A549 (cell line): ENCODE results near the gene ATP6V1B1. TPM values are rescaled to one million over a fixed set of nuclear protein-coding genes. Genes with fewer than 3 reads are reported as not detected.

Experiments used
- ATAC-seq, 2 experiments: fragments of 200-7000 bp in 1 of 2; fragments of >200 bp in 1 of 2; cut with Nextera tagmentation in 1 of 2; cut with Tn5 transposase in 1 of 2; 3 replicates each; pipeline versions ENCODE4 v1.8.0 to v1.9.1; 2018 to 2020; ENCODE audit warnings: mild to moderate bottlenecking in 1 of 2, moderate library complexity in 1 of 2
- CTCF ChIA-PET: fragments of 300-600 bp; sonication (Branson Sonifier 250); formaldehyde crosslinking; extraction: SDS; loops from one replicate; lab custom pipeline; 2021; ENCODE audit warnings: antibody characterized with exemption, inconsistent platforms; lab: Yijun Ruan, JAX
- POLR2A ChIA-PET: fragments of 350-600 bp; formaldehyde crosslinking; extraction: SDS; loops from one replicate; lab custom pipeline; 2021; ENCODE audit warnings: antibody characterized with exemption, inconsistent platforms; lab: Yijun Ruan, JAX
- DNase-seq, 2 experiments: peaks; one replicate each; pipeline versions ENCODE4 v3.0.0 to v3.0.0-alpha.2; 2011 to 2016; ENCODE audit warnings: low read depth in 1 of 2, low spot score in 1 of 2
- FAIRE-seq: peaks from 2 replicates; lab custom pipeline; 2011; peaks lifted over from hg19 to GRCh38; lab: Jason Lieb, UNC
- H3K27ac ChIP-seq, 2 experiments: fragments of >200 bp; sonication (Bioruptor Twin); formaldehyde crosslinking; 3 replicates each; pipeline ENCODE4 v1.5.1; 2016 to 2017
- H3K4me1 ChIP-seq: fragments of >200 bp; sonication (Bioruptor Twin); formaldehyde crosslinking; 3 replicates; pipeline ENCODE4 v1.6.1; 2016
- H3K4me2 ChIP-seq: fragments of >200 bp; sonication (Bioruptor Twin); formaldehyde crosslinking; 3 replicates; pipeline ENCODE4 v1.6.1; 2016
- H3K4me3 ChIP-seq: fragments of >200 bp; sonication (Bioruptor Twin); formaldehyde crosslinking; 3 replicates; pipeline ENCODE4 v1.5.1; 2016
- H3K9me3 ChIP-seq: fragments of >200 bp; sonication (Bioruptor Twin); formaldehyde crosslinking; 3 replicates; pipeline ENCODE4 v1.6.1; 2016
- BHLHE40 ChIP-seq: IDR thresholded peaks from 2 replicates; pipeline ENCODE4 v1.6.1; 2012; ENCODE audit warnings: low read depth, low read length, inconsistent platforms
- CBX2 ChIP-seq: fragments of 200-600 bp; sonication (generic); IDR thresholded peaks from 2 replicates; pipeline ENCODE4 v1.6.1; 2016; ENCODE audit warnings: low read depth, mild to moderate bottlenecking, borderline replicate concordance
- CBX8 ChIP-seq: fragments of 200-600 bp; sonication (generic); IDR thresholded peaks from 2 replicates; pipeline ENCODE4 v1.6.1; 2016
- EP300 ChIP-seq, 2 experiments: fragments of >200 bp; sonication (Bioruptor Twin); formaldehyde crosslinking; IDR thresholded peaks; 2 replicates in 1 of 2; 3 replicates in 1 of 2; pipeline ENCODE4 v1.6.1; 2016 to 2017
- HDAC2 ChIP-seq: fragments of 200-600 bp; sonication (generic); IDR thresholded peaks from 2 replicates; pipeline ENCODE4 v1.6.1; 2016
- KDM5A ChIP-seq: fragments of 200-600 bp; sonication (generic); IDR thresholded peaks from 2 replicates; pipeline ENCODE4 v1.6.1; 2016; ENCODE audit warnings: antibody characterized with exemption, mild to moderate bottlenecking
- MAFK ChIP-seq: fragments of 450-650 bp; IDR thresholded peaks from 2 replicates; pipeline ENCODE4 v1.6.1; 2014; ENCODE audit not compliant: partially characterized antibody
- MAX ChIP-seq: IDR thresholded peaks from 2 replicates; pipeline ENCODE4 v1.6.1; 2012
- MAZ ChIP-seq: fragments of 150-350 bp; IDR thresholded peaks from 2 replicates; pipeline ENCODE4 v1.6.1; 2014; ENCODE audit warnings: antibody characterized with exemption, low read depth, low read length, borderline replicate concordance
- MYC ChIP-seq: IDR thresholded peaks from 2 replicates; pipeline ENCODE4 v1.6.1; 2012; ENCODE audit warnings: mild to moderate bottlenecking, inconsistent platforms, low read length, improper control_type of control experiment, borderline replicate concordance
- PBX3 ChIP-seq: IDR thresholded peaks from 2 replicates; pipeline ENCODE4 v1.6.1; 2012
- POLR2AphosphoS2 ChIP-seq: conservative IDR thresholded peaks from 2 replicates; pipeline ENCODE4 v1.6.1; 2012; ENCODE audit warnings: low read length, improper control_type of control experiment, inconsistent platforms
- REST ChIP-seq: fragments of 200-600 bp; sonication (generic); IDR thresholded peaks from 2 replicates; pipeline ENCODE4 v1.6.1; 2016; ENCODE audit warnings: antibody characterized with exemption, mild to moderate bottlenecking, moderate library complexity
- TP53 ChIP-seq: fragments of 250-450 bp; sonication (Bioruptor Pico); IDR thresholded peaks from 2 replicates; pipeline ENCODE4 v1.5.0; 2021; ENCODE audit warnings: mild to moderate bottlenecking, moderate library complexity
- ZSCAN20 ChIP-seq: fragments of 250-450 bp; sonication (Bioruptor Pico); IDR thresholded peaks from 2 replicates; pipeline ENCODE4 v1.8.0; 2022; ENCODE audit warnings: mild to moderate bottlenecking, moderate library complexity
- WGBS: methylation state at CpG from one replicate; pipeline ENCODE4 v1.1.6; 2017; ENCODE audit errors: missing lambda C conversion rate; 5-methylcytosine and 5-hydroxymethylcytosine counted together
- polyA plus RNA-seq, 4 experiments: library from polyadenylated mRNA; depleted of rRNA in 3 of 4; stranded (reverse); fragments of >200 nt; fragmentation: RNase III in 1 of 4; extraction: RNeasy Plus Mini Kit Qiagen cat#74134 plus additional on column Dnase treatment in 1 of 4; gene quantifications; 2 replicates in 3 of 4; 3 replicates in 1 of 4; pipeline ENCODE4 v1.2.3, GENCODE V29; 2011 to 2017
- TF ChIP-seq, protein P1 (sequence below): fragments of >200 bp; sonication (Bioruptor Twin); formaldehyde crosslinking; IDR thresholded peaks from 3 replicates; pipeline ENCODE4 v1.5.1; 2016
- TF ChIP-seq, protein P2 (sequence below): fragments of >200 bp; sonication (Bioruptor Twin); formaldehyde crosslinking; IDR thresholded peaks from 3 replicates; pipeline ENCODE4 v1.6.1; 2016

Gene ATP6V1B1
- polyA plus RNA-seq, 2 of the 4 experiments (the other 2 are of a cell fraction) = 1.9 to 2.5 TPM

DNA sequence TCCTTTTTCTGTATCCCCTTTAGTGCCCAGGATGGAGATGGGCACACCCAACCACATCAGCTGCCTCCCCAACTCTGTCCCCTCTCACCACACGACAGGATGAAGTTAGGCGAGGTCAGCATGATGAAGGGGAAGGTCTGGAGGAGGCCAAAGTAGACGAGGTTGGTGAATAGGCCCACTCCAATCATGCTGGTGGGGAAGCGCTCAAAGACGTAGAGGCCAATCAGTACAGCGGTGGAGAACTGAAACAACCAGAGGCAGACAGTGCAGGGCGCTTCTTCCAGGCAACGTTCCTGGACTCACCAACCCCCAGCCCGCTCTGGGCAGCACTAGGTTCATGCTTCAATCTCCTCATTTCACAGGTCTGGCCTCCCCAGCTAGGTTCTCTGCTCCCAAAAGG is 56.0 kb downstream of the ATP6V1B1 start:
- WGBS = 89% methylated on average over 9 of the region's 9 CpGs
- peaks cover 17% of the 10 kb centered on the region; the same call in 2 of the 3 replicates for H3K4me1 ChIP-seq
- FAIRE-seq (no peak), ATAC-seq (no peak), DNase-seq (no peak)
- ChIA-PET POLR2A (no interaction called here), CTCF (interaction anchor here (1.0 to 2.9 kb wide), 6 partner anchors 9 to 129 kb away, joined by 3 to 15 read pairs (median 6); no protein-coding TSS in a partner anchor)
- H3K4me2 ChIP-seq = no peak overlapping the region
- H3K9me3 ChIP-seq = no peaks in the 10 kb centered on the region
- H3K4me3 ChIP-seq = no peak overlapping the region
- TF ChIP-seq PBX3 (no peak), MAX (no peak), TP53 (CRISPR knock-in tag) (no peak), CBX8 (no peak), KDM5A (no peak), MAZ (no peak), ZSCAN20 (CRISPR knock-in tag) (no peak), HDAC2 (no peak)
- TF ChIP-seq, protein P1, sequence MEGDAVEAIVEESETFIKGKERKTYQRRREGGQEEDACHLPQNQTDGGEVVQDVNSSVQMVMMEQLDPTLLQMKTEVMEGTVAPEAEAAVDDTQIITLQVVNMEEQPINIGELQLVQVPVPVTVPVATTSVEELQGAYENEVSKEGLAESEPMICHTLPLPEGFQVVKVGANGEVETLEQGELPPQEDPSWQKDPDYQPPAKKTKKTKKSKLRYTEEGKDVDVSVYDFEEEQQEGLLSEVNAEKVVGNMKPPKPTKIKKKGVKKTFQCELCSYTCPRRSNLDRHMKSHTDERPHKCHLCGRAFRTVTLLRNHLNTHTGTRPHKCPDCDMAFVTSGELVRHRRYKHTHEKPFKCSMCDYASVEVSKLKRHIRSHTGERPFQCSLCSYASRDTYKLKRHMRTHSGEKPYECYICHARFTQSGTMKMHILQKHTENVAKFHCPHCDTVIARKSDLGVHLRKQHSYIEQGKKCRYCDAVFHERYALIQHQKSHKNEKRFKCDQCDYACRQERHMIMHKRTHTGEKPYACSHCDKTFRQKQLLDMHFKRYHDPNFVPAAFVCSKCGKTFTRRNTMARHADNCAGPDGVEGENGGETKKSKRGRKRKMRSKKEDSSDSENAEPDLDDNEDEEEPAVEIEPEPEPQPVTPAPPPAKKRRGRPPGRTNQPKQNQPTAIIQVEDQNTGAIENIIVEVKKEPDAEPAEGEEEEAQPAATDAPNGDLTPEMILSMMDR = no peak
- TF ChIP-seq, protein P2, sequence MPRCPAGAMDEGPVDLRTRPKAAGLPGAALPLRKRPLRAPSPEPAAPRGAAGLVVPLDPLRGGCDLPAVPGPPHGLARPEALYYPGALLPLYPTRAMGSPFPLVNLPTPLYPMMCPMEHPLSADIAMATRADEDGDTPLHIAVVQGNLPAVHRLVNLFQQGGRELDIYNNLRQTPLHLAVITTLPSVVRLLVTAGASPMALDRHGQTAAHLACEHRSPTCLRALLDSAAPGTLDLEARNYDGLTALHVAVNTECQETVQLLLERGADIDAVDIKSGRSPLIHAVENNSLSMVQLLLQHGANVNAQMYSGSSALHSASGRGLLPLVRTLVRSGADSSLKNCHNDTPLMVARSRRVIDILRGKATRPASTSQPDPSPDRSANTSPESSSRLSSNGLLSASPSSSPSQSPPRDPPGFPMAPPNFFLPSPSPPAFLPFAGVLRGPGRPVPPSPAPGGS = no peak
- no peak overlapping the region for H3K27ac ChIP-seq

GRCh38 chr2:70992945-70993853 is 57.5 kb downstream of the ATP6V1B1 start:
- no peak for FAIRE-seq
- peaks cover 17% of the 10 kb centered on the region; the same call in 2 of the 3 replicates for H3K4me1 ChIP-seq
- H3K4me3 ChIP-seq = peak overlapping the region; percentile 83
- H3K9me3 ChIP-seq = no peaks in the 10 kb centered on the region
- 83% methylated on average over 12 of the region's 12 CpGs for WGBS
- H3K27ac ChIP-seq = peak overlapping the region in 1 of 2 experiments; percentile 96; a peak in 3 of 6 replicates
- no peak for DNase-seq
- no peak for TF ChIP-seq REST
- TF ChIP-seq EP300 (IDR thresholded peaks at IDR 0.05) = no peak
- no peak for TF ChIP-seq MYC
- TF ChIP-seq BHLHE40 = no peak
- TF ChIP-seq CBX2 = no peak
- no peak for TF ChIP-seq POLR2AphosphoS2
- no peak for TF ChIP-seq MAFK
- ChIA-PET POLR2A (interaction anchor here (0.6 to 1.0 kb wide), 2 partner anchors 75 to 228 kb away, joined by 3 read pairs; partner anchors contain the start of gene NAGK), CTCF (interaction anchor here (1.0 to 2.9 kb wide), 9 partner anchors 8 to 122 kb away, joined by 3 to 15 read pairs (median 4); no protein-coding TSS in a partner anchor)
- H3K4me2 ChIP-seq = peak overlapping the region; percentile 97
- ATAC-seq = no peak
